GM21360 (cell line): ENCODE measurements around the gene TEX13D.
"Not testable (repeated sequence)": the region's sequence is repeated elsewhere in the genome, so short reads cannot be mapped to it uniquely, and the experiment has no call there.

ENCODE experiments used
- ATAC-seq: cut with Tn5 transposase; IDR thresholded peaks from one replicate; pipeline ENCODE4 v1.9.1; 2021; ENCODE audit warnings: mild to moderate bottlenecking, moderate library complexity; ENCODE audit not compliant: unreplicated experiment

Gene TEX13D

DNA sequence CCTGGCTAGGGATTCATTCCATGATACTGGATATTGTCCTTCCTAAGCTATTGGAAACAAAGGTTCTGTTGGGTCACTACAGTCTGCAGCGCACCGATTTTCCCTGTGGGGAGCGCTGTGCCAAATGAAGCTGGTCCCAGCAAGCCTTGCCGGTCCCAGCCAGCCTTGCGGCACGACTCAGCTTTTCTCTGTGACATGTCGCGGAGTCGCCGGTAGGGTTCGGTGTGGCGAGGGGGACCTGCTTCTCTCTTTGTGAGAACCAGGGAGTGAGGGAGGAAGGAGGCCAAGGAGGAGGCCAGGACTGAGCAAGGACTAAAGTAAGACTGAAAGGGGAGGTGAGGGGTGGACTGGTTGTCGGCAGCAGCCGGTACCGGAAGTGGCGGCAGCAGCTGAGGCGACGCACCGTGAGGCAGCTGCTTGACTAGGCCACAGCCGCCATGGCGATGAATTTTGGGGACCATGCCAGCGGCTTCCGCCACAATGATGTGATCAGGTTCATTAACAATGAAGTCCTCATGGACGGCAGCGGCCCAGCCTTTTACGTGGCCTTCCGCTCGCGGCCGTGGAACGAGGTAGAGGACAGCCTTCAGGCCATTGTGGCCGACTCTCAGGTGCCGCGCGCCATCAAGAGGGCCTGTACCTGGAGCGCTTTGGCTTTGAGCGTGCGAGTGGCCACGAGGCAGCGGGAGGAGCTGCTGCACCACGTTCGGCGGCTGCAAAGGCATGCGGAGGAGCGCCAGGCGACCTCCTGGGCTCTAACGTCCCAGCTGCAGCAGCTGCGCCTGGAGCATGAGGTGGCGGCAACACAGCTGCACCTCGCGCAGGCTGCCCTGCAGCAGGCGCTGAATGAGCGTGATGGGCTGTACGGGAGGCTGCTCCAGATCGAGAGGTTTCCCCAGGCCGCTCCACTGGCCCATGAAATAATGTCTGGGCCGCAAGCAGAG, at the start of gene TEX13D:
TSS of gene TEX13D (plus strand) at position 180 of the 944 bp plus-strand sequence. CDS start at position 438, 258 bp downstream.
- no peak for ATAC-seq

DNA sequence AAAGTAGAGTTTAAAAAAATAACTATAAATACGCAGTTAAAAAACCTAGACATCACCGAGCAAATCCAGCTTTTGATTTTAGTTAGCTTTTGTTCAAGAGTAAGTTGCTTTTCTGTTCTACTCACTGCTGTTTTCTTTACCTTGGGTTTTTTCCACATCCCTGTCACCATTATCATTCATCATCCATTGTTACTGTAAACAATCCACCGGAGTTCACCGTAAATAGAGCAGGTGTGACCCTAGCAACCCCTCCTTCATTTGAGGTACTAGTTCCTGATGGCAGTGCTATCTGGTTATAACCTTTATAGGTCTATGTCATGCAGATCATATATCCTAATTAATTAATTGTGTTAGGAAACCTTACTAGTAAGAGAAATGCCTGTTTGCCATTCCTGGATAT, 43.0 kb upstream of the TEX13D start:
- no peak for ATAC-seq

DNA sequence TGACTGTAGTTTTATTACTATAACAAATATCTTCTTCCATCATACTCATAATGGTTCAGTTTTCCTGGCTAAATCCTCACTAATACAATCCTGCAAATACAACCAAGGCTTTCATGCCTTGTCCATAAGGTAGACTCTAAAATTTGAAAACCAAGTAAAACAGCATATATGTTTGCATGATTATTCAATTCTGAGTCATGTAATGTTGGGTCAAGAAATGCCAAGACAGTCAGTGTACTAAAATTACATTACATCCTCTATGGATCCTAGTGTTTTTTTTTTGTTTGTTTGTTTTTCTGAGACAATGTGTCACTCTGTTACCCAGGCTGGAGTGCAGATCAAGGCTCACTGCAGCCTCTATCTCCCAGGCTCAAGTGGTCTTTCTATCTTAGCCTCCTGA, 38.6 kb upstream of the TEX13D start:
- ATAC-seq = no peak

DNA sequence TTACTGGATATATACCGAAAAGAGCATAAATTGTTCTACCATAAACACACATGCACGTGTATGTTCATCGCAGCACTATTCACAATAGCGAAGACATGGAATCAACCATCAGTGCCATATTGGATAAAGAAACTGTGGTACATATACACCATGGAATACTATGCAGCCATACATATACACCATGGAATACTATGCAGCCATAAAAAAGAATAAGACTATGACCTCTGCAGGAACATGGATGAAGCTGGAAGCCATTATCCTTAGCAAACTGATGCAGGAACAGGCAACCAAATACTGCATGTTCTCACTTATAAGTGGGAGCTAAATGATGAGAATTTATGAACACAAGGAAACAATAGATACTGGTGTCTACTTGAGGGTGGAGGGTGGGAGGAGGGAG, 33.1 kb upstream of the TEX13D start:
- not testable (repeated sequence) for ATAC-seq

DNA sequence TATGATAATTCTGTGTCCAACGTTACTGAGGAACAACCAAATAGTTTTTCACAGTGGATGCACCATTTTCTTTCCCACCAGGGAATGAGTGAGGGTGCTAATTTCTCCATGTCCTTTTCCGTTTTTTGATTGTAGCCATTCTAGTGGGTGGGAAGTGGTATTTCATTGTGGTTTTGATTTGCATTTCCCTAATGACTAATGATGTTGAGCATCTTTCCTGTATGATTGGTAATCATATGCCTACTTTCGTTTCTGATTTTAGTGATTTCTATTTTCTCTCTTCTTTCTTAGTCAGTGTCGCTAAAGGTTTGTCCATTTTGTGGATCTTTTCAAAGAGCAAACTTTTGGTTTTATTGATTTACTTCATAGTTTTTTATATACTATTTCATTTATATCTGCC, 32.1 kb upstream of the TEX13D start:
- ATAC-seq = no peak

DNA sequence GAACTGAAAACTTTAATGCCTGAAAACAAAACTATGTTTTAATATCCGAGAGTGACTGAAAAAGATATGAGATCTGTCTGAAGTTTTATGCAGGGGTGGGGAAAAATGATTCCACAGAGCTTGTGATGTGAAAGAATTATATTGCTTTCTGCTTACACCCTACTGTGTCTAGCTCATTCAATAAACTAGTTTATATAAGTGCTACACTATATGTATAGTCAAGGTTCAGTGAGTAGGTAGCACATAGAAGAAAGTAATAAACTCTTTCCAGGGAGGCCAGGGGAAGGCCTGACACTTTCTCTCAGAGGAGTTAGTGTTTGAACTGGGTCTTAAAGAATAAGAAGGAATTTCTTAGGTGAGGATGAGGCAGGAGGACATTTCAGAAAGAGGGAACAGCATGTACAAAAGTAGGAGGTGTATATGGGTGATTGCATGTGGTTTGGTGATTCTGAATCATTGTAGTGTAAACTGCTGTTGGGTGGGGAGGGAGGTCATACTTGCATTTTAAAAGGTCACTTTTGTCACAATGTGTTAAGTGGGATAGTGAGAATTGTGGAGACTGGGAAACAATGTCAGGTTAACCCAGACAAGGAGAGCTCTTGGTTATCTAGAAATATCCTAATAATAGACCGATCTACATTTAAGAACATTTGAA, 25.1 kb upstream of the TEX13D start:
- no peak for ATAC-seq

GRCh38 chrX:124325732-124326131, 6.7 kb upstream of the TEX13D start:
- ATAC-seq = no peak

DNA sequence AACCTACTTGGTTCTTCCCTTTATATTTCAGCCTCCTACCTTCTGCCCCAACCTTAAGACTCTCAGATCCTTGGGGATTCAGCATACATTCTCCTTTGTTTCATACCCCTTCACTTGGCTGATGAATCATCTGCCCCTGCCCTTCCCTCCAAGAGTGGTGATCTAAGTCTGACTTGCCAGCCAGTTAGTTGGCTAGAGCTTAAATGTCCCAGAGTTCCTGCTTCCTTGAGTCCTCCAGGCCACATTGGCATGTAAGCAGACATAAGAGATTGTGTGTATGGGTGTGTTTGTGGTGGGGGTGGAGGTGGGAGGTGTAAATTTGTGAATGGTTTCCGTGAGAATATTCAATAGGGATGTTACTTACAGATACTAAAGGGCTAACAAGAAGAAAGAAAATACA, 3.7 kb upstream of the TEX13D start:
- no peak for ATAC-seq

DNA sequence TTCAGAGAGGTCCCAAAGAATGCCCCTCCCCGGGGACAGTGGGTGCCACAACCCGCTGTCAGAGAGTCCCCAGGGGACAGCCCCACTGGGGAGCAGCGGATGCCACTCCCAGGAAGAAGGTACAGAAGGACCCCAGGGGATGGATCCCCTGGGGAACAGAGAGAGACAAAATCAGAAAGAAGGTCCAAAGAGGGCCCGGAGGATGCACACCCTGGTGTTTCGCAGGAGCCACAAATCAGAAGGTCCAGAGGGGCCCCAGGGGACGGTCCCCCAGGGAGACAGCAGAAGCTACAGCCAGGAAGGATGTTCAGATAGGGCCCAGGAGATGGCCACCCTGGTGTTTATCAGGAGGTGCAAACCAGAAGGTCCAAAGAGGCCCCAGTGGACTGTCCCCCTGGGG, 1.4 kb downstream of the TEX13D start:
- ATAC-seq = no peak

DNA sequence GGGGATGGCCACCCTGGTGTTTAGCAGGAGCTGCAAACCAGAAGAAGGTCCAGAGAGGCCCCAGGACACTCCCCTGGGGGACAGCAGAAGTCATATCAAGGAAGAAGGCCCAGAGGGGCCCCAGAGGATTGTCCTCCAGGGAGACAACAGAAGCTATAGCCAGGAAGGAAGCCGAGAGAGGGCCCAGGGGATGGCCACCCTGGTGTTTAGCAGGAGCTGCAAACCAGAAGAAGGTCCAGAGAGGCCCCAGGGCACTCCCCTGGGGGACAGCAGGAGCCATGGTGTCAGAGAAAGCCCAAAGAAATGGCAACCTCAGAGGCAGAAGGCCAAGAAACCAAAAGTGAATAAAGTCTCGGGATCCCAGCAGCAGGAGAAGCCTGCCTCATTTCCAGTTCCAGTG, 2.1 kb downstream of the TEX13D start:
- ATAC-seq = not testable (repeated sequence)

- ATAC-seq = no peak
These were observed 3.1 kb downstream of the TEX13D start for GRCh38 chrX:124335598-124335997.

DNA sequence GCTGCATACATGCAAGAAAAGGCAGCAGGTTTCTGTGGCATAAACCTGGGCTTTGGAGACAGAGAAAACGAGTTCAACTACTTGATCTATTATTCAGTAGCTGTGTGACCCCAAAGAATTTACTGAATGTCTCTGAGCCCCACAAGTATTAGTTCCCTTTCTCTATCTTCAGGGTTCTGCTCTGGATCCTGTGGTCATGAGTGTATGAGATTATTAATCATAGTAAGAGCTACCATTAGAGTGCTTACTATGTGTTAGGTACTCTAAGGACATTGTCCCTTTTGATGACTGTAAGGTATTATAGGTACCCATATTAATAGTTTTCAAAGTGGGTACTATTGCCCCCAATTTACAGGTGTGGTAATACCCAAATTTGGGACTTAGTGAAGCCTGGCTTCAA, 5.5 kb downstream of the TEX13D start:
- ATAC-seq = no peak

DNA sequence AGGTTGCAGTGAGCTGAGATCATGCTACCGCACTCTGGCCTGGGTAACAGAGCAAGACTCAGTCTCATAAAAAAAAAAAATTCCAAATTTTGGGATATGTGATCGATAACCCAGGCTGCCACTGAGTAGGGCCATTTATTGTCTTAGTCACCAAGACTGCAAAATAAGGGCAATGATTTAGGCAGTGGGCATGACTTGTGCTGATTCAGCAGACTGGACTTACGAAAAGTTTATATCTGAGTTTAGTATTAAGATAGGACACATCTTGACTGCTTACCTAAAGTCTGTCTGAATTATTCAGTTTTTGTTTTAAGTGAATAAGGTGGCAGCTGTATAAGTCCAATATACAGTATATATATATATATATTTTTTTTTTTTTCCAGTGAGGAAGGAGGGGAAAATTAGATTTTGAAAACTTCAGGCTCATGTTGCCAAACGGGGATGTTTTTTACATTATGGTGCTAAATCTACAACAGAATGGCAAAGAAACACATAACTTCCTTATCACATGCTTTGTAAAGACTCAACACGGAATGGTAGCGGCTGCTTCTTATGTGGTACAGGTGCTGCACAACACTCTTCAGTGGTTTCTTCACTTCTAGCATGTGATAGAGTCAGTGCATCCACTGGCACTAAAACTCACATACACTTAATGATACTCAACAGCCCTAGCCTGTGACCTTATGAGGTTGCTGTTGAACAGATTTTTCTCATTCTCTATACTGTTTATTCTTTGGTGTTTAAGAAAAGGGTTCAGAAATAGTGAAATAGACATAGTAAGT, 6.5 kb downstream of the TEX13D start:
- ATAC-seq = no peak

DNA sequence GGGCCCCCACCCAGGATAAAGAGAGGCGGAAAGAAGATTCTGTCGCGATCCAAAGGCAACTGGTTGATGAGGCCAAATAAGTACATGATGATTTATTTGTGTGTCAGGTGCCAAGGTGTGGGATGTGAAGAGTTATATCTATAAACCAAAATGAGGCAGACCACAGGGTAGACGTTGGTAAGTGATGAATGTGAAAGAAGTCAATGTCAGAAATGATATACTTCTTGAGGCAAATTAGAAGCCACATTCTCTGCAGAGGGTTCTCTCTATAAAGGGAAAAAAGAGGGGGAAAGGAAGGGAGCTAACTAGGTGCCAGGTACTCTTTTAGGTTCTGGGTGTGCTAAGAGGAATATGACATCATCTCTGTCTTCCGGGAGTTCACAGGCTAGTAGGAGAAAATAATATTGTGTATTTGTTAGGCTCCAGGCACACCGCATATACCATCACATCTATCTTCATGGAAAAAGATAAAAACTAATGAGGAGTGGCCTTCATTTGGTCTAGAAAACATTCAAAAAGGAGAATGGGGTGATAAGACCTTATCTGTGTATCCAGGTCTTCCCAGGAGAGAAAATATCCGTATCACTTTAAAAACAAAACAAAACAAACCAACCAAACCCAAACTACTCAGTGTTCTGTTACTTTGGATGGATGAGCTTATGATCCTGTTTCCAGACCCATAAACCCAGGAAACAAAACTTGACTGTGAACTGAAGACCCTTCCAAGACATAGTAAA, 9.1 kb downstream of the TEX13D start:
- no peak for ATAC-seq

GRCh38 chrX:124342174-124342867, 9.9 kb downstream of the TEX13D start:
- ATAC-seq = no peak

DNA sequence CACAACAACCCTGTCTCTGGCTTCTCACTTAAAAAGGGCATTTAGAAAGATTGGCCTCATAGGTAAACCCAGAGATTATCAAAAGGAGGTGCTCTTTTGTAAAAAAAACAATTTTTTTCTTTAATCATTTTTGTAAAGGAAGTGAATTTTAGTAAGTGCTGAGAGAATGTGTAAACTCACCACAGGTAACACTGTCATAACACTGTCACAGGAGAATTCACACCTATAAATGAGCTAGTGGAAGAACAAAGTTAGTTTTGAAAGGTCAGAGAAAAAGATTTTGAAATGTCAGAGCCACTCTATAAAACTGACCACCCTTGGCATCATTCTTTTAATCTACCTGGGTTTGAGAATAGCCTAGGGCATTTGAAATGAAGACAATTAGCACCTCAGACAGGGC, 10.6 kb downstream of the TEX13D start:
- ATAC-seq = no peak

GRCh38 chrX:124344246-124344645, 11.8 kb downstream of the TEX13D start:
- no peak for ATAC-seq

- ATAC-seq = no peak
These were observed 13.8 kb downstream of the TEX13D start, which contains the start of gene SH2D1A for GRCh38 chrX:124346117-124346876. TSS of gene SH2D1A (plus strand) at chrX:124346563. CDS start at chrX:124346643, 80 bp downstream.

GRCh38 chrX:124346877-124347241, 14.4 kb downstream of the TEX13D start:
- no peak for ATAC-seq
